ENCODE data around the gene LMBR1L. TPM values are rescaled to one million over a fixed set of nuclear protein-coding genes. Genes with fewer than 3 reads are reported as not detected.

The LMBR1L gene
- total RNA-seq, 4 donors from 2014 or later, result 11.1 to 27.2 (median 15.9) TPM

- Histone ChIP-seq H3K36me3 (no peaks in the 10 kb centered on the region), H3K4me1 (peaks cover 8% of the 10 kb centered on the region in 2 donors), H3K9me3 (no peaks in the 10 kb centered on the region), H3K27ac (no peak overlapping the region), H3K4me3 (no peak overlapping the region), H3K27me3 (peaks cover 20 to 24% (median 23%) of the 10 kb centered on the region in 3 donors)
- TF ChIP-seq CTCF (IDR thresholded peaks at IDR 0.05 in 4 of 5, conservative IDR thresholded peaks at IDR 0.05 in 1 of 5) (no peak), POLR2A (IDR thresholded peaks at IDR 0.05) (no peak)
- intact Hi-C loops (cut with DNase I; ENCODE audit: low total_unique reads), result no loop called here
- in situ Hi-C loops (cut with MboI; ENCODE audit: low sequenced_read_pairs in 4 of 4), result loop anchor here in 3 of 4 donors (5.0 to 25.0 kb wide), 3 partner anchors 36 to 151 kb away; no protein-coding TSS in a partner anchor
- ATAC-seq, result no peak
- no peak for DNase-seq
Observed at GRCh38 chr12:49086116-49086515, 24.5 kb downstream of the LMBR1L start.

GRCh38 chr12:49084438-49084837 is 26.2 kb downstream of the LMBR1L start:
- Histone ChIP-seq H3K27me3 (peaks cover 5 to 9% (median 8%) of the 10 kb centered on the region in 3 donors), H3K4me3 (no peak overlapping the region), H3K4me1 (peaks cover 0 to under 1% of the 10 kb centered on the region in 2 donors), H3K36me3 (no peaks in the 10 kb centered on the region), H3K27ac (no peak overlapping the region), H3K9me3 (no peaks in the 10 kb centered on the region)
- in situ Hi-C loops (cut with MboI; ENCODE audit: low sequenced_read_pairs in 4 of 4), result loop anchor here in 2 of 4 donors (10.0 to 25.0 kb wide), 2 partner anchors 150 to 153 kb away; no protein-coding TSS in a partner anchor
- DNase-seq, result no peak
- no peak for TF ChIP-seq CTCF (IDR thresholded peaks at IDR 0.05 in 4 of 5, conservative IDR thresholded peaks at IDR 0.05 in 1 of 5)
- TF ChIP-seq POLR2A (IDR thresholded peaks at IDR 0.05), result no peak
- intact Hi-C loops (cut with DNase I; ENCODE audit: low total_unique reads), result no loop called here
- ATAC-seq, result no peak

- TF ChIP-seq POLR2A (IDR thresholded peaks at IDR 0.05), result no peak
- no peak for TF ChIP-seq CTCF (IDR thresholded peaks at IDR 0.05 in 4 of 5, conservative IDR thresholded peaks at IDR 0.05 in 1 of 5)
- Histone ChIP-seq H3K36me3 (no peaks in the 10 kb centered on the region), H3K9me3 (no peaks in the 10 kb centered on the region), H3K4me1 (no peaks in the 10 kb centered on the region), H3K27me3 (no peaks in the 10 kb centered on the region), H3K4me3 (no peak overlapping the region), H3K27ac (no peak overlapping the region)
- no peak for DNase-seq
- no peak for ATAC-seq
- intact Hi-C loops (cut with DNase I; ENCODE audit: low total_unique reads) (no loop called here), in situ Hi-C loops (cut with MboI; ENCODE audit: low sequenced_read_pairs in 4 of 4) (loop anchor here in 3 of 4 donors (10.0 to 25.0 kb wide), 3 partner anchors 45 to 158 kb away; no protein-coding TSS in a partner anchor)
Observed at GRCh38 chr12:49079793-49080192, 30.9 kb downstream of the LMBR1L start.

GRCh38 chr12:49070971-49071370 is 39.7 kb downstream of the LMBR1L start:
- H3K4me1 ChIP-seq, result peaks cover 9 to 11% of the 10 kb centered on the region in 2 donors
- ATAC-seq, result no peak
- in situ Hi-C loops (cut with MboI; ENCODE audit: low sequenced_read_pairs in 4 of 4) (loop anchor here in 1 of 4 donors (10.0 kb wide), 1 partner anchor 54 kb away; no protein-coding TSS in a partner anchor), intact Hi-C loops (cut with DNase I; ENCODE audit: low total_unique reads) (loop anchor here (2.0 kb wide), 1 partner anchor 40 kb away; the partner anchor contains the start of gene LMBR1L)
- no peaks in the 10 kb centered on the region for H3K9me3 ChIP-seq
- TF ChIP-seq POLR2A (IDR thresholded peaks at IDR 0.05) (no peak), CTCF (IDR thresholded peaks at IDR 0.05 in 4 of 5, conservative IDR thresholded peaks at IDR 0.05 in 1 of 5) (no peak)
- H3K4me3 ChIP-seq, result no peak overlapping the region
- H3K36me3 ChIP-seq, result no peaks in the 10 kb centered on the region
- no peak overlapping the region for H3K27ac ChIP-seq
- no peak for DNase-seq
- H3K27me3 ChIP-seq, result no peaks in the 10 kb centered on the region
